Measurements from ENCODE around the gene RXFP4. TPM values are rescaled to one million over a fixed set of nuclear protein-coding genes. Genes with fewer than 3 reads are reported as not detected.

Gene RXFP4
- total and polyA plus RNA-seq, 2 of the 13 experiments (the other 11 are each of a cell fraction or from before 2014, with no cell fraction given), result 0.38 to 1.4 TPM

DNA sequence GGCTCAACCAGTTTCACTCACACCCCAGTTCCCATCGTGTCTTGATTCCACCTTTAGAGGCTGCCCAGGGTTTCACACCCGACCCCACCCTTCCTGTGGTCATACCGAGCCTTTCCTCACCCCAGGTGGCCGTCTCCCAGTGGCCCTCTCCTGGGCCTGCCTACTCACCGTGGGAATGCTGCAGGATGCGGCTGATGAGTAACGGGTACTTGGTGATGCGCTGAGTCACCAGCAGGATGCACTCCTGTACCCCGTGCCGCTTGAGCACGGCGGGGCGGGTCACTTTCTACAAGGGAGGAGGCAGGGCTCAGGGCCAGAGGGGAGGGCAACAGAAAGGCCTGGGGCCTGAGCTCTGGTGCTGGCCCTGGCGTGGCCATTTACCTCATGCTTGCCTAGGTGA, 20.5 kb downstream of the RXFP4 start (continued):
- TF ChIP-seq, protein P1, sequence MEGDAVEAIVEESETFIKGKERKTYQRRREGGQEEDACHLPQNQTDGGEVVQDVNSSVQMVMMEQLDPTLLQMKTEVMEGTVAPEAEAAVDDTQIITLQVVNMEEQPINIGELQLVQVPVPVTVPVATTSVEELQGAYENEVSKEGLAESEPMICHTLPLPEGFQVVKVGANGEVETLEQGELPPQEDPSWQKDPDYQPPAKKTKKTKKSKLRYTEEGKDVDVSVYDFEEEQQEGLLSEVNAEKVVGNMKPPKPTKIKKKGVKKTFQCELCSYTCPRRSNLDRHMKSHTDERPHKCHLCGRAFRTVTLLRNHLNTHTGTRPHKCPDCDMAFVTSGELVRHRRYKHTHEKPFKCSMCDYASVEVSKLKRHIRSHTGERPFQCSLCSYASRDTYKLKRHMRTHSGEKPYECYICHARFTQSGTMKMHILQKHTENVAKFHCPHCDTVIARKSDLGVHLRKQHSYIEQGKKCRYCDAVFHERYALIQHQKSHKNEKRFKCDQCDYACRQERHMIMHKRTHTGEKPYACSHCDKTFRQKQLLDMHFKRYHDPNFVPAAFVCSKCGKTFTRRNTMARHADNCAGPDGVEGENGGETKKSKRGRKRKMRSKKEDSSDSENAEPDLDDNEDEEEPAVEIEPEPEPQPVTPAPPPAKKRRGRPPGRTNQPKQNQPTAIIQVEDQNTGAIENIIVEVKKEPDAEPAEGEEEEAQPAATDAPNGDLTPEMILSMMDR (CRISPR knock-in tag; IDR thresholded peaks at IDR 0.05), result peak; percentile 17; the same call in 1 of the 2 replicates
- no peak for TF ChIP-seq GABPB1 (CRISPR knock-in tag; IDR thresholded peaks at IDR 0.05)
- no peak for TF ChIP-seq ZNF12 (CRISPR knock-in tag; IDR thresholded peaks at IDR 0.05)
- TF ChIP-seq, protein P2, sequence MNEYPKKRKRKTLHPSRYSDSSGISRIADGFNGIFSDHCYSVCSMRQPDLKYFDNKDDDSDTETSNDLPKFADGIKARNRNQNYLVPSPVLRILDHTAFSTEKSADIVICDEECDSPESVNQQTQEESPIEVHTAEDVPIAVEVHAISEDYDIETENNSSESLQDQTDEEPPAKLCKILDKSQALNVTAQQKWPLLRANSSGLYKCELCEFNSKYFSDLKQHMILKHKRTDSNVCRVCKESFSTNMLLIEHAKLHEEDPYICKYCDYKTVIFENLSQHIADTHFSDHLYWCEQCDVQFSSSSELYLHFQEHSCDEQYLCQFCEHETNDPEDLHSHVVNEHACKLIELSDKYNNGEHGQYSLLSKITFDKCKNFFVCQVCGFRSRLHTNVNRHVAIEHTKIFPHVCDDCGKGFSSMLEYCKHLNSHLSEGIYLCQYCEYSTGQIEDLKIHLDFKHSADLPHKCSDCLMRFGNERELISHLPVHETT (CRISPR knock-in tag; conservative IDR thresholded peaks at IDR 0.05), result no peak
- TF ChIP-seq, protein P3, sequence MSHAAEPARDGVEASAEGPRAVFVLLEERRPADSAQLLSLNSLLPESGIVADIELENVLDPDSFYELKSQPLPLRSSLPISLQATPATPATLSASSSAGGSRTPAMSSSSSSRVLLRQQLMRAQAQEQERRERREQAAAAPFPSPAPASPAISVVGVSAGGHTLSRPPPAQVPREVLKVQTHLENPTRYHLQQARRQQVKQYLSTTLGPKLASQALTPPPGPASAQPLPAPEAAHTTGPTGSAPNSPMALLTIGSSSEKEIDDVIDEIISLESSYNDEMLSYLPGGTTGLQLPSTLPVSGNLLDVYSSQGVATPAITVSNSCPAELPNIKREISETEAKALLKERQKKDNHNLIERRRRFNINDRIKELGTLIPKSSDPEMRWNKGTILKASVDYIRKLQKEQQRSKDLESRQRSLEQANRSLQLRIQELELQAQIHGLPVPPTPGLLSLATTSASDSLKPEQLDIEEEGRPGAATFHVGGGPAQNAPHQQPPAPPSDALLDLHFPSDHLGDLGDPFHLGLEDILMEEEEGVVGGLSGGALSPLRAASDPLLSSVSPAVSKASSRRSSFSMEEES (CRISPR knock-in tag; IDR thresholded peaks at IDR 0.05), result no peak
- TF ChIP-seq ZBTB38 (CRISPR knock-in tag; IDR thresholded peaks at IDR 0.05), result peak; percentile 82

DNA sequence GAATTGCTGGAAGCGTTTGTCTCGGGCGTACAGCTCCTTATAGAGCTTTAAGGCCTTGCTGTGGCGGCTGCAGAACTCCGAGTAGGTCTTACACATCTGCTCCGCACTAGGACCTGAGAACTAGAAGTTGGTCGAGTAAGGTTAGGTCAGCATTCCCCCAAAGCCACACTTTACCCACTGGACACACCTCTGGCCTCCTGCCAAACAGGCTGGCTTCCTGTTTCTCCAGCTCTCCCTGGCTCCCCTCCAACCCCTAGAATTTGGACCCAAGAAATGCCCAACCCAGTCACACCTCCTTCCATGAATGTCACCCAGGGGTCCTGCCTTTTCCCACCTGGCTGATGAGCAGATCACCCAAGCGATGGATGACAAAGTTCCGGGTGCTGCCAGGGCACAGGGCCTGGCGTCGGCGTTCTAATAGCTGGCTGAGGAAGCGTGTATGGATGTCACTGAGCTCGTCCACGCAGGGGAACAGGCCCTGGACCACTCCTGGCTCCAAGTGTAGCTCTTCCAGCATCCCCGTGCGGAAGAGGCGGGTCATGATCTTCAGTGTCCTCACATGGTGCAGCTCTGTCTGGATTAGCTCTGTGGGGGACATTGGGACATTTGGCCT, 21.3 kb downstream of the RXFP4 start:
- DNase-seq (ENCODE audit: low spot score), result no peak
- H3K79me2 ChIP-seq (ENCODE audit: insufficient read depth, low read length), result no peaks in the 10 kb centered on the region
- FAIRE-seq, result no peak
- no peak overlapping the region for H3K4me2 ChIP-seq (ENCODE audit: low read depth, low read length)
- H3K27ac ChIP-seq (ENCODE audit: extremely low read length, insufficient read depth, low read length), result no peak overlapping the region
- peaks cover 38 to 71% of the 10 kb centered on the region in 2 experiments for H3K36me3 ChIP-seq (replicated peaks in 1 of 2; ENCODE audit: control insufficient read depth in 1 of 2, insufficient read depth in 2 of 2, low read length in 2 of 2)
- WGBS (ENCODE audit: low lambda C conversion rate), result 100% methylated on average over 8 of the region's 18 CpGs
- BruUV-seq (replicated peaks), result no TSS peak
- in situ Hi-C loops (cut with HindIII; ENCODE audit: extremely low pct_ligation_motif_present, low pct_unique_long_range_greater_than_20kb) (no loop called here), intact Hi-C loops (cut with micrococcal nuclease; ENCODE audit: unreplicated experiment) (no loop called here)
- ATAC-seq, result no peak
- H3K4me1 ChIP-seq (ENCODE audit: insufficient read depth, low read length), result peaks cover 19% of the 10 kb centered on the region
- no peaks in the 10 kb centered on the region; the same call in 1 of the 2 replicates for H4K20me1 ChIP-seq (ENCODE audit: insufficient read depth, low read length)
- no peaks in the 10 kb centered on the region for H3K27me3 ChIP-seq (ENCODE audit: control insufficient read depth in 1 of 2, insufficient read depth in 2 of 2, low read length in 2 of 2)
- POLR2A ChIA-PET, result interaction anchor here (2.9 kb wide), 1 partner anchor 18 kb away, joined by 17 read pairs; no protein-coding TSS in a partner anchor
- no peak overlapping the region for H2AFZ ChIP-seq (ENCODE audit: low read length)
- H3K9me3 ChIP-seq (ENCODE audit: low read length), result no peaks in the 10 kb centered on the region
- H3K4me3 ChIP-seq (replicated peaks in 1 of 3; ENCODE audit: insufficient read depth in 1 of 3, low read depth in 2 of 3, low read length in 3 of 3), result no peak overlapping the region
- CTCF ChIA-PET (ENCODE audit: low intra/inter-chr PET ratio, low total read pairs), result no interaction called here
- H3K9ac ChIP-seq (ENCODE audit: insufficient read depth, low read depth, low read length), result no peak overlapping the region
- TF ChIP-seq MXD4 (CRISPR knock-in tag; IDR thresholded peaks at IDR 0.05), result no peak
- TF ChIP-seq, protein P4, sequence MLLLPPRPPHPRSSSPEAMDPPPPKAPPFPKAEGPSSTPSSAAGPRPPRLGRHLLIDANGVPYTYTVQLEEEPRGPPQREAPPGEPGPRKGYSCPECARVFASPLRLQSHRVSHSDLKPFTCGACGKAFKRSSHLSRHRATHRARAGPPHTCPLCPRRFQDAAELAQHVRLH (CRISPR knock-in tag; IDR thresholded peaks at IDR 0.05; ENCODE audit: borderline replicate concordance, low read depth), result no peak
- TF ChIP-seq SNRNP70 (IDR thresholded peaks at IDR 0.05; ENCODE audit: low read depth, low read length), result no peak
- no peak for TF ChIP-seq ZKSCAN5 (CRISPR knock-in tag; IDR thresholded peaks at IDR 0.05)
- no peak for TF ChIP-seq TBX3 (IDR thresholded peaks at IDR 0.05; ENCODE audit: borderline replicate concordance)
- TF ChIP-seq TMF1 (CRISPR knock-in tag; IDR thresholded peaks at IDR 0.05; ENCODE audit: low read depth), result no peak
- TF ChIP-seq DNMT3B (CRISPR knock-in tag; conservative IDR thresholded peaks at IDR 0.05), result no peak
- TF ChIP-seq GTF3A (CRISPR knock-in tag; conservative IDR thresholded peaks at IDR 0.05), result no peak
- TF ChIP-seq ZNF572 (CRISPR knock-in tag; IDR thresholded peaks at IDR 0.05), result no peak

All from HepG2 (cell line).